ENCODE results near the gene HS3ST2. TPM values are rescaled to one million over a fixed set of nuclear protein-coding genes. Genes with fewer than 3 reads are reported as not detected.

The HS3ST2 gene
- polyA plus RNA-seq, 2 of the 4 experiments (the other 2 are of a cell fraction), result not detected

DNA sequence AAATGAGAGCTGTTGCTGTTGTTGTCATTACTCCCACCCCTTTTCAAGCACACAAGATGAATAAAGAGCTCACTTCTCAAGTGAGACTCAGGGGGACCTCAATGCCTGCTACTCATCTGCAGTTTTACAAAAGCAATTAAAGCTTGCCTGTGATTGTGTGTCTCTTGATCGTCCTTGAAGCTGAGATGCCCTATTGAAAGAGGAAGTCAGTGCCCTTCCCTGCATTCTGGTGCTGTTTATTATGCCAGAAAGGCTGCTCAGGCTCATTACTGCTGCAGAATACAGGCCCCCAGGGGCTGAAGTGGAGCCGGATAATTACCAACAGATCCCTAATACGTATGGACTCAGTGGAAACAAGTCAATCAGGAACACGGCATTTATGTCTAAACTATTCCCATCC, 147.2 kb downstream of the HS3ST2 start:
- no peak overlapping the region for H3K27ac ChIP-seq
- DNase-seq (ENCODE audit: low read depth in 1 of 2, low spot score in 1 of 2) (no peak), FAIRE-seq (no peak), ATAC-seq (no peak)
- no peaks in the 10 kb centered on the region for H3K4me1 ChIP-seq
- ChIA-PET CTCF (no interaction called here), POLR2A (no interaction called here)
- no peak overlapping the region for H3K4me2 ChIP-seq
- H3K4me3 ChIP-seq, result no peak overlapping the region
- TF ChIP-seq, protein P1, sequence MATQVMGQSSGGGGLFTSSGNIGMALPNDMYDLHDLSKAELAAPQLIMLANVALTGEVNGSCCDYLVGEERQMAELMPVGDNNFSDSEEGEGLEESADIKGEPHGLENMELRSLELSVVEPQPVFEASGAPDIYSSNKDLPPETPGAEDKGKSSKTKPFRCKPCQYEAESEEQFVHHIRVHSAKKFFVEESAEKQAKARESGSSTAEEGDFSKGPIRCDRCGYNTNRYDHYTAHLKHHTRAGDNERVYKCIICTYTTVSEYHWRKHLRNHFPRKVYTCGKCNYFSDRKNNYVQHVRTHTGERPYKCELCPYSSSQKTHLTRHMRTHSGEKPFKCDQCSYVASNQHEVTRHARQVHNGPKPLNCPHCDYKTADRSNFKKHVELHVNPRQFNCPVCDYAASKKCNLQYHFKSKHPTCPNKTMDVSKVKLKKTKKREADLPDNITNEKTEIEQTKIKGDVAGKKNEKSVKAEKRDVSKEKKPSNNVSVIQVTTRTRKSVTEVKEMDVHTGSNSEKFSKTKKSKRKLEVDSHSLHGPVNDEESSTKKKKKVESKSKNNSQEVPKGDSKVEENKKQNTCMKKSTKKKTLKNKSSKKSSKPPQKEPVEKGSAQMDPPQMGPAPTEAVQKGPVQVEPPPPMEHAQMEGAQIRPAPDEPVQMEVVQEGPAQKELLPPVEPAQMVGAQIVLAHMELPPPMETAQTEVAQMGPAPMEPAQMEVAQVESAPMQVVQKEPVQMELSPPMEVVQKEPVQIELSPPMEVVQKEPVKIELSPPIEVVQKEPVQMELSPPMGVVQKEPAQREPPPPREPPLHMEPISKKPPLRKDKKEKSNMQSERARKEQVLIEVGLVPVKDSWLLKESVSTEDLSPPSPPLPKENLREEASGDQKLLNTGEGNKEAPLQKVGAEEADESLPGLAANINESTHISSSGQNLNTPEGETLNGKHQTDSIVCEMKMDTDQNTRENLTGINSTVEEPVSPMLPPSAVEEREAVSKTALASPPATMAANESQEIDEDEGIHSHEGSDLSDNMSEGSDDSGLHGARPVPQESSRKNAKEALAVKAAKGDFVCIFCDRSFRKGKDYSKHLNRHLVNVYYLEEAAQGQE (IDR thresholded peaks at IDR 0.05), result no peak
- TF ChIP-seq FOXS1 (CRISPR knock-in tag; IDR thresholded peaks at IDR 0.05) (no peak), BHLHE40 (IDR thresholded peaks at IDR 0.05; ENCODE audit: low read depth, low read length) (no peak), EHMT2 (IDR thresholded peaks at IDR 0.05; ENCODE audit: low read depth) (no peak), GATA3 (IDR thresholded peaks at IDR 0.05; ENCODE audit: borderline replicate concordance) (no peak), FOSL2 (IDR thresholded peaks at IDR 0.05) (no peak), FOSL2 (CRISPR knock-in tag; IDR thresholded peaks at IDR 0.05) (no peak), CEBPB (IDR thresholded peaks at IDR 0.05) (no peak)
- TF ChIP-seq, protein P2, sequence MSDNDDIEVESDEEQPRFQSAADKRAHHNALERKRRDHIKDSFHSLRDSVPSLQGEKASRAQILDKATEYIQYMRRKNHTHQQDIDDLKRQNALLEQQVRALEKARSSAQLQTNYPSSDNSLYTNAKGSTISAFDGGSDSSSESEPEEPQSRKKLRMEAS (IDR thresholded peaks at IDR 0.05), result no peak
- TF ChIP-seq, protein P3, sequence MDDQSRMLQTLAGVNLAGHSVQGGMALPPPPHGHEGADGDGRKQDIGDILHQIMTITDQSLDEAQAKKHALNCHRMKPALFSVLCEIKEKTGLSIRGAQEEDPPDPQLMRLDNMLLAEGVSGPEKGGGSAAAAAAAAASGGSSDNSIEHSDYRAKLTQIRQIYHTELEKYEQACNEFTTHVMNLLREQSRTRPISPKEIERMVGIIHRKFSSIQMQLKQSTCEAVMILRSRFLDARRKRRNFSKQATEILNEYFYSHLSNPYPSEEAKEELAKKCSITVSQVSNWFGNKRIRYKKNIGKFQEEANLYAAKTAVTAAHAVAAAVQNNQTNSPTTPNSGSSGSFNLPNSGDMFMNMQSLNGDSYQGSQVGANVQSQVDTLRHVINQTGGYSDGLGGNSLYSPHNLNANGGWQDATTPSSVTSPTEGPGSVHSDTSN (IDR thresholded peaks at IDR 0.05), result no peak
- TF ChIP-seq, protein P4, sequence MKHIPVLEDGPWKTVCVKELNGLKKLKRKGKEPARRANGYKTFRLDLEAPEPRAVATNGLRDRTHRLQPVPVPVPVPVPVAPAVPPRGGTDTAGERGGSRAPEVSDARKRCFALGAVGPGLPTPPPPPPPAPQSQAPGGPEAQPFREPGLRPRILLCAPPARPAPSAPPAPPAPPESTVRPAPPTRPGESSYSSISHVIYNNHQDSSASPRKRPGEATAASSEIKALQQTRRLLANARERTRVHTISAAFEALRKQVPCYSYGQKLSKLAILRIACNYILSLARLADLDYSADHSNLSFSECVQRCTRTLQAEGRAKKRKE (CRISPR knock-in tag; IDR thresholded peaks at IDR 0.05; ENCODE audit: low read depth), result no peak
- H3K9me3 ChIP-seq, result peaks cover 8% of the 10 kb centered on the region; the same call in 1 of the 3 replicates
- 0% methylated on average over 3 of the region's 4 CpGs for WGBS (ENCODE audit: missing lambda C conversion rate)

DNA sequence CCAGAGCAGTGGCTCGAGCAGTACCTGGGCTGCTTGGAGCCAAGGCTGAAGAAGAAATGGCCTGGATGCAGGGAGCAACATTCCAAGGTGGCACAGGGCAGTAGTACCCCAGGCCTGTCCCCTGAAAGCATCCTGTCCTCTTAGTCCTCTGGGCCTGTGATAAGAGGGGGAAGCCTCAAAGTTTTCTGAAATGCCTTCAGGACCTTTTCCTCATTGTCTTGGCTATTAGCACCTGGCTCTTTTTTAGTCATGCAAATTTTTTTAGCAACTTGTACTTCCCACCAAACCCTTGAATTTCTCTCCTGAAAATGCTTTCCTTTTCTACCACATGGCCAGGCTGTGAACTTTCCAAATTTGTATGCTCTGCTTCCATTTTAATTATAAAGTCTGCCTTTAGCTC, 148.9 kb downstream of the HS3ST2 start:
- CTCF ChIA-PET, result interaction anchor here (0.8 kb wide), 1 partner anchor 25 kb away, joined by 3 read pairs; no protein-coding TSS in a partner anchor
- no peak for ATAC-seq
- WGBS (ENCODE audit: missing lambda C conversion rate), result 0% methylated on average over 1 of the region's 1 CpG

More for the DNA sequence above, 148.9 kb downstream of the HS3ST2 start:
- no peak overlapping the region for H3K4me3 ChIP-seq
- no peaks in the 10 kb centered on the region for H3K4me1 ChIP-seq
- DNase-seq (ENCODE audit: low read depth in 1 of 2, low spot score in 1 of 2) (no peak), FAIRE-seq (no peak)
- H3K9me3 ChIP-seq, result peaks cover 8% of the 10 kb centered on the region; the same call in 1 of the 3 replicates
- POLR2A ChIA-PET, result no interaction called here
- TF ChIP-seq ZSCAN20 (CRISPR knock-in tag; IDR thresholded peaks at IDR 0.05), result no peak
- TF ChIP-seq SMC3 (IDR thresholded peaks at IDR 0.05), result no peak
- no peak for TF ChIP-seq KDM1A (IDR thresholded peaks at IDR 0.05; ENCODE audit: low read depth)
- no peak overlapping the region for H3K27ac ChIP-seq
- H3K4me2 ChIP-seq, result no peak overlapping the region

Measured in A549 (cell line).